WTC11 (cell line): ENCODE measurements around the gene SEC31B. TPM values are rescaled to one million over a fixed set of nuclear protein-coding genes. Genes with fewer than 3 reads are reported as not detected.

Experiments
- ATAC-seq: fragments of 200-7000 bp; cut with Tn5 transposase; 2 replicates; pipeline ENCODE4 v1.10.0; 2021; ENCODE audit warnings: mild to moderate bottlenecking, moderate library complexity
- CTCF ChIA-PET: fragments of 300-600 bp; sonication (Branson Sonifier 250); formaldehyde crosslinking; loops from one replicate; lab custom pipeline; 2021; ENCODE audit warnings: antibody characterized with exemption; lab: Charles Lee
- POLR2A ChIA-PET: fragments of 350-600 bp; sonication (Branson Sonifier 250); formaldehyde crosslinking; loops from one replicate; lab custom pipeline; 2021; ENCODE audit warnings: antibody characterized with exemption; lab: Charles Lee
- DNase-seq: peaks from one replicate; pipeline ENCODE4 v3.0.0; 2021; ENCODE audit warnings: low spot score
- H3K27ac Mint-ChIP-seq: 2 replicates; pipeline ENCODE4 v1.8.0; 2021; ENCODE audit warnings: mixed read lengths
- H3K27me3 Mint-ChIP-seq: 2 replicates; pipeline ENCODE4 v1.8.0; 2021; ENCODE audit warnings: low read depth, mild to moderate bottlenecking, moderate library complexity, mixed read lengths
- H3K36me3 Mint-ChIP-seq: 2 replicates; pipeline ENCODE4 v1.8.0; 2021; ENCODE audit warnings: mixed read lengths
- H3K4me1 Mint-ChIP-seq: 2 replicates; pipeline ENCODE4 v1.8.0; 2022; ENCODE audit warnings: mixed read lengths
- H3K4me3 Mint-ChIP-seq: 2 replicates; pipeline ENCODE4 v1.8.0; 2021; ENCODE audit warnings: mild to moderate bottlenecking, moderate library complexity, mixed read lengths
- H3K9me3 Mint-ChIP-seq: 2 replicates; pipeline ENCODE4 v1.8.0; 2021; ENCODE audit warnings: mixed read lengths
- ATF1 ChIP-seq: sonication (generic); formaldehyde crosslinking; IDR thresholded peaks from 2 replicates; pipeline ENCODE4 v1.8.1; 2023; ENCODE audit warnings: mild to moderate bottlenecking, moderate library complexity, missing genetic modification reagents
- CREB1 ChIP-seq: sonication (generic); formaldehyde crosslinking; IDR thresholded peaks from 2 replicates; pipeline ENCODE4 v1.8.0; 2023; ENCODE audit warnings: mild to moderate bottlenecking, missing genetic modification reagents
- FOXK1 ChIP-seq: sonication (generic); formaldehyde crosslinking; IDR thresholded peaks from 2 replicates; pipeline ENCODE4 v1.8.0; 2022; ENCODE audit warnings: mild to moderate bottlenecking, moderate library complexity, missing genetic modification reagents
- IRF2 ChIP-seq: sonication (generic); formaldehyde crosslinking; IDR thresholded peaks from 2 replicates; pipeline ENCODE4 v1.8.0; 2022; ENCODE audit warnings: low read depth, missing genetic modification reagents, borderline replicate concordance
- JUN ChIP-seq: sonication (generic); formaldehyde crosslinking; IDR thresholded peaks from 2 replicates; pipeline ENCODE4 v1.8.0; 2023; ENCODE audit warnings: mild to moderate bottlenecking, missing genetic modification reagents
- NFE2L1 ChIP-seq: sonication (generic); formaldehyde crosslinking; IDR thresholded peaks from 2 replicates; pipeline ENCODE4 v1.8.1; 2023; ENCODE audit warnings: missing genetic modification reagents
- NR1H2 ChIP-seq: sonication (generic); formaldehyde crosslinking; IDR thresholded peaks from 2 replicates; pipeline ENCODE4 v1.9.0; 2021; ENCODE audit warnings: mild to moderate bottlenecking, moderate library complexity, missing genetic modification reagents
- RORB ChIP-seq: fragments of 250-450 bp; sonication (Bioruptor Pico); IDR thresholded peaks from 2 replicates; pipeline ENCODE4 v1.9.0; 2021; ENCODE audit warnings: mild to moderate bottlenecking
- ZBTB21 ChIP-seq: sonication (generic); formaldehyde crosslinking; IDR thresholded peaks from 2 replicates; pipeline ENCODE4 v1.8.1; 2023; ENCODE audit warnings: mild to moderate bottlenecking, missing genetic modification reagents, borderline replicate concordance
- ZNF138 ChIP-seq: sonication (generic); formaldehyde crosslinking; conservative IDR thresholded peaks from 2 replicates; pipeline ENCODE4 v1.8.1; 2022; ENCODE audit warnings: mild to moderate bottlenecking, moderate library complexity, missing genetic modification reagents
- ZNF219 ChIP-seq: sonication (generic); formaldehyde crosslinking; IDR thresholded peaks from 2 replicates; pipeline ENCODE4 v1.8.0; 2023; ENCODE audit warnings: missing genetic modification reagents, mild to moderate bottlenecking, borderline replicate concordance
- ZNF232 ChIP-seq: sonication (generic); formaldehyde crosslinking; IDR thresholded peaks from 2 replicates; pipeline ENCODE4 v1.8.0; 2022; ENCODE audit warnings: mild to moderate bottlenecking, missing genetic modification reagents
- ZNF671 ChIP-seq: fragments of 250-450 bp; sonication (Bioruptor Pico); IDR thresholded peaks from 2 replicates; pipeline ENCODE4 v1.8.0; 2021; ENCODE audit warnings: mild to moderate bottlenecking
- total RNA-seq: library from RNA; stranded (reverse); gene quantifications from 3 replicates; pipeline ENCODE4 v1.2.3, GENCODE V29; 2021
- TF ChIP-seq, protein P1 (sequence below): sonication (generic); formaldehyde crosslinking; IDR thresholded peaks from 2 replicates; pipeline ENCODE4 v1.8.1; 2022; ENCODE audit warnings: low read depth, mild to moderate bottlenecking, moderate library complexity, missing genetic modification reagents, borderline replicate concordance
- TF ChIP-seq, protein P2 (sequence below): sonication (generic); formaldehyde crosslinking; IDR thresholded peaks from 2 replicates; pipeline ENCODE4 v1.8.0; 2023; ENCODE audit warnings: mild to moderate bottlenecking, missing genetic modification reagents
- TF ChIP-seq, protein P3 (sequence below): sonication (generic); formaldehyde crosslinking; IDR thresholded peaks from 2 replicates; pipeline ENCODE4 v1.8.0; 2023; ENCODE audit warnings: missing genetic modification reagents
- TF ChIP-seq, protein P4 (sequence below): sonication (generic); formaldehyde crosslinking; conservative IDR thresholded peaks from 2 replicates; pipeline ENCODE4 v1.8.1; 2023; ENCODE audit warnings: mild to moderate bottlenecking, low read depth, missing genetic modification reagents, moderate library complexity
- TF ChIP-seq, protein P5 (sequence below): sonication (generic); formaldehyde crosslinking; IDR thresholded peaks from 2 replicates; pipeline ENCODE4 v1.8.0; 2022; ENCODE audit warnings: mild to moderate bottlenecking, missing genetic modification reagents
- TF ChIP-seq, protein P6 (sequence below): fragments of 250-450 bp; sonication (Bioruptor Pico); IDR thresholded peaks from 2 replicates; pipeline ENCODE4 v1.9.0; 2021; ENCODE audit warnings: moderate library complexity, mild to moderate bottlenecking, inconsistent platforms, borderline replicate concordance
- TF ChIP-seq, protein P7 (sequence below): sonication (generic); formaldehyde crosslinking; IDR thresholded peaks from 2 replicates; pipeline ENCODE4 v1.8.1; 2022; ENCODE audit warnings: low read depth, missing genetic modification reagents, borderline replicate concordance
- TF ChIP-seq, protein P8 (sequence below): sonication (generic); formaldehyde crosslinking; IDR thresholded peaks from 2 replicates; pipeline ENCODE4 v1.8.0; 2022; ENCODE audit warnings: mild to moderate bottlenecking, missing genetic modification reagents

The SEC31B gene
- total RNA-seq, 1 experiment from 2014 or later = 6.7 TPM

DNA sequence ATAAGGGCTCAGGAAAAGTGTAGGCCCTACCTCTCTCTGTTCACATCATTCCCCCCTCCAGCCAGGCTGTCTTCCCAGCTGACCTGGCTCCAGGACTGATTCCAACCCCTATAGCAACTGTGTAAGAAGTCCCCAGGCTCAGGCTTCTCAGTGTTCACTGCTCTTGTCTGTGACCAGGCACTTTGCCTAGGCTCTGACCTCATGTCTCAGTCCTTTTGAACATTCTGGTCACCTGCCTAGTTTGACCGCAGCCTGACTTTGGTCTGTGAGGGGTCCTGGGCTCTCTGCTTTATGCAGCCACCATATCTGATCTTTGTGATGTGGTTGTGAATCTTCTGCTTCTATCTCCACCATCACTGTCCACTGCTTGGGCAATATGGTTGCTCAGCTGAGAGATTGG is 40.6 kb upstream of the SEC31B start:
- ATAC-seq (no peak), DNase-seq (no peak)
- Mint-ChIP-seq H3K4me1 (peaks cover 9% of the 10 kb centered on the region; the same call in 1 of the 2 replicates), H3K27ac (no peak overlapping the region), H3K36me3 (peaks cover 4% of the 10 kb centered on the region; the same call in 1 of the 2 replicates), H3K4me3 (no peak overlapping the region), H3K9me3 (no peaks in the 10 kb centered on the region), H3K27me3 (peaks cover 33% of the 10 kb centered on the region)
- CTCF ChIA-PET = interaction anchor here (0.6 to 5.5 kb wide), 5 partner anchors 24 to 328 kb away, joined by 3 to 107 read pairs (median 3); partner anchors contain the start of gene HIF1AN
- no peak for TF ChIP-seq CREB1 (CRISPR knock-in tag)
- no peak for TF ChIP-seq ZNF671 (CRISPR knock-in tag)
- no peak for TF ChIP-seq ZNF232 (CRISPR knock-in tag)
- no peak for TF ChIP-seq RORB (CRISPR knock-in tag)
- TF ChIP-seq, protein P1, sequence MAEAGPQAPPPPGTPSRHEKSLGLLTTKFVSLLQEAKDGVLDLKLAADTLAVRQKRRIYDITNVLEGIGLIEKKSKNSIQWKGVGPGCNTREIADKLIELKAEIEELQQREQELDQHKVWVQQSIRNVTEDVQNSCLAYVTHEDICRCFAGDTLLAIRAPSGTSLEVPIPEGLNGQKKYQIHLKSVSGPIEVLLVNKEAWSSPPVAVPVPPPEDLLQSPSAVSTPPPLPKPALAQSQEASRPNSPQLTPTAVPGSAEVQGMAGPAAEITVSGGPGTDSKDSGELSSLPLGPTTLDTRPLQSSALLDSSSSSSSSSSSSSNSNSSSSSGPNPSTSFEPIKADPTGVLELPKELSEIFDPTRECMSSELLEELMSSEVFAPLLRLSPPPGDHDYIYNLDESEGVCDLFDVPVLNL = no peak
- POLR2A ChIA-PET = no interaction called here

DNA sequence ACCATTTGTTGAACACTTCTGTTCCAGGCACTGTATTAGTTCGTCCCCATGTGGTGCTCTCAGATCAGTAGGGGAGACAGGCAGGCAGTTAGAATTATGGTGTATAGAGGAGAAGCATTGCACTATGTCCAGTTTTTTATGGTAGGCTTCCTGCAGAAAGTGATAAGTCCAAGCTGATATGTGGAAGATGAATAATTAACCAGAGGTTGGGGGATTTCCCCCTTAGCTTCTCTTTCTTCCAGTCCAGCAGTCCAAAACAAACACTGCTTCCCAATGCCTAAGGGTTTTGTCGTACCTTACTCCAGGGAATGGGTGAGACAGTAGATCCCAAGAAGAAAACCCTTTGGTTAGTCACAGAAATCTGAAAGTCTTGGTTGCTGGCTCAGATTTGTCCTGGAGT is 35.2 kb upstream of the SEC31B start:
- H3K27ac Mint-ChIP-seq = no peak overlapping the region
- H3K36me3 Mint-ChIP-seq = peaks cover 11% of the 10 kb centered on the region
- no peaks in the 10 kb centered on the region for H3K27me3 Mint-ChIP-seq
- CTCF ChIA-PET = interaction anchor here (3.1 kb wide), 1 partner anchor 20 kb away, joined by 13 read pairs; the partner anchor contains the start of gene HIF1AN
- ATAC-seq = no peak
- POLR2A ChIA-PET = no interaction called here
- H3K4me1 Mint-ChIP-seq = no peaks in the 10 kb centered on the region
- no peak for DNase-seq
- H3K9me3 Mint-ChIP-seq = no peaks in the 10 kb centered on the region
- no peak overlapping the region for H3K4me3 Mint-ChIP-seq
- TF ChIP-seq, protein P2, sequence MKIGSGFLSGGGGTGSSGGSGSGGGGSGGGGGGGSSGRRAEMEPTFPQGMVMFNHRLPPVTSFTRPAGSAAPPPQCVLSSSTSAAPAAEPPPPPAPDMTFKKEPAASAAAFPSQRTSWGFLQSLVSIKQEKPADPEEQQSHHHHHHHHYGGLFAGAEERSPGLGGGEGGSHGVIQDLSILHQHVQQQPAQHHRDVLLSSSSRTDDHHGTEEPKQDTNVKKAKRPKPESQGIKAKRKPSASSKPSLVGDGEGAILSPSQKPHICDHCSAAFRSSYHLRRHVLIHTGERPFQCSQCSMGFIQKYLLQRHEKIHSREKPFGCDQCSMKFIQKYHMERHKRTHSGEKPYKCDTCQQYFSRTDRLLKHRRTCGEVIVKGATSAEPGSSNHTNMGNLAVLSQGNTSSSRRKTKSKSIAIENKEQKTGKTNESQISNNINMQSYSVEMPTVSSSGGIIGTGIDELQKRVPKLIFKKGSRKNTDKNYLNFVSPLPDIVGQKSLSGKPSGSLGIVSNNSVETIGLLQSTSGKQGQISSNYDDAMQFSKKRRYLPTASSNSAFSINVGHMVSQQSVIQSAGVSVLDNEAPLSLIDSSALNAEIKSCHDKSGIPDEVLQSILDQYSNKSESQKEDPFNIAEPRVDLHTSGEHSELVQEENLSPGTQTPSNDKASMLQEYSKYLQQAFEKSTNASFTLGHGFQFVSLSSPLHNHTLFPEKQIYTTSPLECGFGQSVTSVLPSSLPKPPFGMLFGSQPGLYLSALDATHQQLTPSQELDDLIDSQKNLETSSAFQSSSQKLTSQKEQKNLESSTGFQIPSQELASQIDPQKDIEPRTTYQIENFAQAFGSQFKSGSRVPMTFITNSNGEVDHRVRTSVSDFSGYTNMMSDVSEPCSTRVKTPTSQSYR (CRISPR knock-in tag) = no peak
- TF ChIP-seq, protein P3, sequence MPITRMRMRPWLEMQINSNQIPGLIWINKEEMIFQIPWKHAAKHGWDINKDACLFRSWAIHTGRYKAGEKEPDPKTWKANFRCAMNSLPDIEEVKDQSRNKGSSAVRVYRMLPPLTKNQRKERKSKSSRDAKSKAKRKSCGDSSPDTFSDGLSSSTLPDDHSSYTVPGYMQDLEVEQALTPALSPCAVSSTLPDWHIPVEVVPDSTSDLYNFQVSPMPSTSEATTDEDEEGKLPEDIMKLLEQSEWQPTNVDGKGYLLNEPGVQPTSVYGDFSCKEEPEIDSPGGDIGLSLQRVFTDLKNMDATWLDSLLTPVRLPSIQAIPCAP (CRISPR knock-in tag) = no peak
- TF ChIP-seq JUN (no peak), IRF2 (CRISPR knock-in tag) (no peak), ZBTB21 (no peak), ZNF138 (CRISPR knock-in tag) (no peak), ZNF219 (CRISPR knock-in tag) (no peak), ATF1 (CRISPR knock-in tag) (no peak), FOXK1 (CRISPR knock-in tag) (no peak), NFE2L1 (no peak), ZNF671 (CRISPR knock-in tag) (no peak), NR1H2 (CRISPR knock-in tag) (no peak)
- TF ChIP-seq, protein P4, sequence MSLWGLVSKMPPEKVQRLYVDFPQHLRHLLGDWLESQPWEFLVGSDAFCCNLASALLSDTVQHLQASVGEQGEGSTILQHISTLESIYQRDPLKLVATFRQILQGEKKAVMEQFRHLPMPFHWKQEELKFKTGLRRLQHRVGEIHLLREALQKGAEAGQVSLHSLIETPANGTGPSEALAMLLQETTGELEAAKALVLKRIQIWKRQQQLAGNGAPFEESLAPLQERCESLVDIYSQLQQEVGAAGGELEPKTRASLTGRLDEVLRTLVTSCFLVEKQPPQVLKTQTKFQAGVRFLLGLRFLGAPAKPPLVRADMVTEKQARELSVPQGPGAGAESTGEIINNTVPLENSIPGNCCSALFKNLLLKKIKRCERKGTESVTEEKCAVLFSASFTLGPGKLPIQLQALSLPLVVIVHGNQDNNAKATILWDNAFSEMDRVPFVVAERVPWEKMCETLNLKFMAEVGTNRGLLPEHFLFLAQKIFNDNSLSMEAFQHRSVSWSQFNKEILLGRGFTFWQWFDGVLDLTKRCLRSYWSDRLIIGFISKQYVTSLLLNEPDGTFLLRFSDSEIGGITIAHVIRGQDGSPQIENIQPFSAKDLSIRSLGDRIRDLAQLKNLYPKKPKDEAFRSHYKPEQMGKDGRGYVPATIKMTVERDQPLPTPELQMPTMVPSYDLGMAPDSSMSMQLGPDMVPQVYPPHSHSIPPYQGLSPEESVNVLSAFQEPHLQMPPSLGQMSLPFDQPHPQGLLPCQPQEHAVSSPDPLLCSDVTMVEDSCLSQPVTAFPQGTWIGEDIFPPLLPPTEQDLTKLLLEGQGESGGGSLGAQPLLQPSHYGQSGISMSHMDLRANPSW (CRISPR knock-in tag) = no peak
- TF ChIP-seq, protein P5, sequence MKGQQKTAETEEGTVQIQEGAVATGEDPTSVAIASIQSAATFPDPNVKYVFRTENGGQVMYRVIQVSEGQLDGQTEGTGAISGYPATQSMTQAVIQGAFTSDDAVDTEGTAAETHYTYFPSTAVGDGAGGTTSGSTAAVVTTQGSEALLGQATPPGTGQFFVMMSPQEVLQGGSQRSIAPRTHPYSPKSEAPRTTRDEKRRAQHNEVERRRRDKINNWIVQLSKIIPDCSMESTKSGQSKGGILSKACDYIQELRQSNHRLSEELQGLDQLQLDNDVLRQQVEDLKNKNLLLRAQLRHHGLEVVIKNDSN (CRISPR knock-in tag) = no peak
- TF ChIP-seq, protein P6, sequence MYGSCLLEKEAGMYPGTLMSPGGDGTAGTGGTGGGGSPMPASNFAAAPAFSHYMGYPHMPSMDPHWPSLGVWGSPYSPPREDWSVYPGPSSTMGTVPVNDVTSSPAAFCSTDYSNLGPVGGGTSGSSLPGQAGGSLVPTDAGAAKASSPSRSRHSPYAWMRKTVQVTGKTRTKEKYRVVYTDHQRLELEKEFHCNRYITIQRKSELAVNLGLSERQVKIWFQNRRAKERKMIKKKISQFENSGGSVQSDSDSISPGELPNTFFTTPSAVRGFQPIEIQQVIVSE (CRISPR knock-in tag) = no peak
- TF ChIP-seq, protein P7, sequence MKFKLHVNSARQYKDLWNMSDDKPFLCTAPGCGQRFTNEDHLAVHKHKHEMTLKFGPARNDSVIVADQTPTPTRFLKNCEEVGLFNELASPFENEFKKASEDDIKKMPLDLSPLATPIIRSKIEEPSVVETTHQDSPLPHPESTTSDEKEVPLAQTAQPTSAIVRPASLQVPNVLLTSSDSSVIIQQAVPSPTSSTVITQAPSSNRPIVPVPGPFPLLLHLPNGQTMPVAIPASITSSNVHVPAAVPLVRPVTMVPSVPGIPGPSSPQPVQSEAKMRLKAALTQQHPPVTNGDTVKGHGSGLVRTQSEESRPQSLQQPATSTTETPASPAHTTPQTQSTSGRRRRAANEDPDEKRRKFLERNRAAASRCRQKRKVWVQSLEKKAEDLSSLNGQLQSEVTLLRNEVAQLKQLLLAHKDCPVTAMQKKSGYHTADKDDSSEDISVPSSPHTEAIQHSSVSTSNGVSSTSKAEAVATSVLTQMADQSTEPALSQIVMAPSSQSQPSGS (CRISPR knock-in tag) = no peak
- TF ChIP-seq, protein P1 = no peak
- TF ChIP-seq, protein P8, sequence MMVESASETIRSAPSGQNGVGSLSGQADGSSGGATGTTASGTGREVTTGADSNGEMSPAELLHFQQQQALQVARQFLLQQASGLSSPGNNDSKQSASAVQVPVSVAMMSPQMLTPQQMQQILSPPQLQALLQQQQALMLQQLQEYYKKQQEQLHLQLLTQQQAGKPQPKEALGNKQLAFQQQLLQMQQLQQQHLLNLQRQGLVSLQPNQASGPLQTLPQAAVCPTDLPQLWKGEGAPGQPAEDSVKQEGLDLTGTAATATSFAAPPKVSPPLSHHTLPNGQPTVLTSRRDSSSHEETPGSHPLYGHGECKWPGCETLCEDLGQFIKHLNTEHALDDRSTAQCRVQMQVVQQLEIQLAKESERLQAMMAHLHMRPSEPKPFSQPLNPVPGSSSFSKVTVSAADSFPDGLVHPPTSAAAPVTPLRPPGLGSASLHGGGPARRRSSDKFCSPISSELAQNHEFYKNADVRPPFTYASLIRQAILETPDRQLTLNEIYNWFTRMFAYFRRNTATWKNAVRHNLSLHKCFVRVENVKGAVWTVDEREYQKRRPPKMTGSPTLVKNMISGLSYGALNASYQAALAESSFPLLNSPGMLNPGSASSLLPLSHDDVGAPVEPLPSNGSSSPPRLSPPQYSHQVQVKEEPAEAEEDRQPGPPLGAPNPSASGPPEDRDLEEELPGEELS = no peak
